GM19328 (cell line): Measurements from ENCODE around the gene RAB10.
"Not testable (repeated sequence)": the region's sequence is repeated elsewhere in the genome, so short reads cannot be mapped to it uniquely, and the experiment has no call there.

Experiments used
- ATAC-seq: cut with Tn5 transposase; IDR thresholded peaks from one replicate; pipeline ENCODE4 v1.9.1; 2021; ENCODE audit warnings: mild to moderate bottlenecking, moderate library complexity; ENCODE audit not compliant: unreplicated experiment

Gene RAB10

GRCh38 chr2:26144953-26145680, 111.2 kb downstream of the RAB10 start:
- no peak for ATAC-seq

- ATAC-seq: no peak
Observed at GRCh38 chr2:26148501-26148900, 114.6 kb downstream of the RAB10 start.

- no peak for ATAC-seq
Observed at GRCh38 chr2:26150243-26150642, 116.4 kb downstream of the RAB10 start.

GRCh38 chr2:26157580-26157979, 123.7 kb downstream of the RAB10 start:
- ATAC-seq: no peak

- no peak for ATAC-seq
Observed at GRCh38 chr2:26161926-26162325, 128.0 kb downstream of the RAB10 start.

- ATAC-seq: no peak
Observed at GRCh38 chr2:26162963-26163362, 129.1 kb downstream of the RAB10 start.

- no peak for ATAC-seq
Observed at GRCh38 chr2:26164231-26164630, 130.3 kb downstream of the RAB10 start.

GRCh38 chr2:26164641-26165211, 130.8 kb downstream of the RAB10 start:
- no peak for ATAC-seq

- ATAC-seq: no peak
Observed at GRCh38 chr2:26165403-26165802, 131.5 kb downstream of the RAB10 start.

GRCh38 chr2:26166541-26166940, 132.7 kb downstream of the RAB10 start:
- not testable (repeated sequence) for ATAC-seq

GRCh38 chr2:26168785-26169184, 134.9 kb downstream of the RAB10 start:
- ATAC-seq: no peak

GRCh38 chr2:26169226-26169625, 135.3 kb downstream of the RAB10 start:
- no peak for ATAC-seq

- ATAC-seq: no peak
Observed at GRCh38 chr2:26169681-26170414, 136.0 kb downstream of the RAB10 start.

- no peak for ATAC-seq
Observed at GRCh38 chr2:26170795-26171194, 136.9 kb downstream of the RAB10 start.

- no peak for ATAC-seq
Observed at GRCh38 chr2:26172189-26172870, 138.4 kb downstream of the RAB10 start.

GRCh38 chr2:26172871-26173775, 139.2 kb downstream of the RAB10 start, which contains the start of gene GAREM2:
Gene GAREM2 (plus strand): TSS chr2:26173088. CDS start chr2:26173221, 133 bp downstream.
- ATAC-seq: no peak

- no peak for ATAC-seq
Observed at GRCh38 chr2:26173776-26174482, 140.0 kb downstream of the RAB10 start.

- no peak for ATAC-seq
Observed at GRCh38 chr2:26174691-26175465, 141.0 kb downstream of the RAB10 start.
